Measurements from ENCODE around the gene CHST9. TPM values are rescaled to one million over a fixed set of nuclear protein-coding genes. Genes with fewer than 3 reads are reported as not detected.

Gene CHST9
- total RNA-seq, 1 experiment from 2014 or later: 0.07 TPM

DNA sequence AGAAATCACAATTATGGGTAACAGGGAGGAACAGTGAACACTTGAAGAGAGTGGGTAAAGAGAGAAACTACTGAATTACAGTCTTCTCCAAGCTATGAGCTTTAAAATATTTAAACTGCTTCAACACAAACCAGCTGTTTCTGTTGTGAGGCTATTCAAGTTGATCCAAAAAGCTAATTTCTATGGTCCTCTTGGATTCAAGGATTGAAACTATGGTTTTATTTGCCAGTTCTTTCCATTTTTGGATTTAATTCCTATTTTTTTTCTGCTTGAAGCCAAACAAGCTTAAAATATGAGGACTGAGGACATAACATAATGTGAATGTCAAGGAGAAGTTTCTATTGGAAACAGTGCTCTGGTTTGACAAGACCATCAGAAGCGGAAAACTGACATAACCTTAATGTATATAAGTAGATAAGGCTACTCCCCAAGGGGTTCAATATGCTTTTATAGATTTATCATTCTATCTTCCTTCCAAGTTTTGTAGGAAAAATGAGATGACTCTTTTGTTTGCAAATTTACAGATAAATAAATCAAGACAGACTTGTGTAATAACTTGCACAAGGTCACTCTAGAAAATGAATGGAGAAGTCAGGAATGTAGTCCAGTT lies 258.9 kb downstream of the CHST9 start:
- Histone ChIP-seq H3K27me3 (ENCODE audit: insufficient read depth, low read depth) (no peaks in the 10 kb centered on the region), H4K20me1 (ENCODE audit: insufficient read depth) (no peaks in the 10 kb centered on the region), H3K36me3 (ENCODE audit: low read depth) (no peaks in the 10 kb centered on the region), H3K79me2 (ENCODE audit: low read depth) (no peaks in the 10 kb centered on the region), H3K9me3 (ENCODE audit: insufficient read depth, low read depth) (no peaks in the 10 kb centered on the region), H3K27ac (no peak overlapping the region), H3K4me2 (no peak overlapping the region), H3K9me2 (ENCODE audit: insufficient read depth) (no peaks in the 10 kb centered on the region), H2AFZ (no peak overlapping the region), H3K4me1 (replicated peaks; ENCODE audit: insufficient read depth) (no peaks in the 10 kb centered on the region), H3K4me3 (no peak overlapping the region), H3F3A (ENCODE audit: insufficient read depth, low read depth) (no peaks in the 10 kb centered on the region)
- intact Hi-C loops (cut with micrococcal nuclease; ENCODE audit: unreplicated experiment): no loop called here
- no TSS peak for BruUV-seq (replicated peaks)
- ChIA-PET CTCF (no interaction called here), POLR2A (ENCODE audit: unreplicated experiment) (no interaction called here)
- no peak for DNase-seq
- TF ChIP-seq EZH2 (IDR thresholded peaks at IDR 0.05; ENCODE audit: low read depth): no peak
- TF ChIP-seq, protein P1, sequence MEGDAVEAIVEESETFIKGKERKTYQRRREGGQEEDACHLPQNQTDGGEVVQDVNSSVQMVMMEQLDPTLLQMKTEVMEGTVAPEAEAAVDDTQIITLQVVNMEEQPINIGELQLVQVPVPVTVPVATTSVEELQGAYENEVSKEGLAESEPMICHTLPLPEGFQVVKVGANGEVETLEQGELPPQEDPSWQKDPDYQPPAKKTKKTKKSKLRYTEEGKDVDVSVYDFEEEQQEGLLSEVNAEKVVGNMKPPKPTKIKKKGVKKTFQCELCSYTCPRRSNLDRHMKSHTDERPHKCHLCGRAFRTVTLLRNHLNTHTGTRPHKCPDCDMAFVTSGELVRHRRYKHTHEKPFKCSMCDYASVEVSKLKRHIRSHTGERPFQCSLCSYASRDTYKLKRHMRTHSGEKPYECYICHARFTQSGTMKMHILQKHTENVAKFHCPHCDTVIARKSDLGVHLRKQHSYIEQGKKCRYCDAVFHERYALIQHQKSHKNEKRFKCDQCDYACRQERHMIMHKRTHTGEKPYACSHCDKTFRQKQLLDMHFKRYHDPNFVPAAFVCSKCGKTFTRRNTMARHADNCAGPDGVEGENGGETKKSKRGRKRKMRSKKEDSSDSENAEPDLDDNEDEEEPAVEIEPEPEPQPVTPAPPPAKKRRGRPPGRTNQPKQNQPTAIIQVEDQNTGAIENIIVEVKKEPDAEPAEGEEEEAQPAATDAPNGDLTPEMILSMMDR (conservative IDR thresholded peaks at IDR 0.05): no peak

DNA sequence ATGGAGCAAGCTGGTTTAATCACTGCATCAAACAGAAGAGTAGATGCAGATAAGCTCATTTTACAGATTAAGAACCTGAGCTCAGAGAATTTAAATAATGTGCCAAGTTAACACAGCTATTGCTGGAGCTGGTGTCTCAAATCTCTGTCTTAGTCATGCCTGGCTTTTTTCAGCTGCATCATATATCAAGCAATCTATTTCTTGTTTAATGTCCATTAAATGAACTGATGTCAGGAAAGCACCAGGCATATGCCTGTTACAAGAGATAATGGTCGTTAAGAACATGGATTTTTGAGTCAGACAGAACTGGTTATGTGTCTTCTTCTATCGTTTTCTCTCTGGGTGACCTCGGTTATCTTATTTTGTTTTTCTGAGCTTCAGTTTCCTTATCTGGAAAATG lies 259.8 kb downstream of the CHST9 start:
- CTCF ChIA-PET: no interaction called here
- Histone ChIP-seq H2AFZ (no peak overlapping the region), H3K4me1 (replicated peaks; ENCODE audit: insufficient read depth) (no peaks in the 10 kb centered on the region), H3K27ac (no peak overlapping the region), H4K20me1 (ENCODE audit: insufficient read depth) (no peaks in the 10 kb centered on the region), H3K79me2 (ENCODE audit: low read depth) (no peaks in the 10 kb centered on the region), H3K4me3 (no peak overlapping the region), H3K36me3 (ENCODE audit: low read depth) (no peaks in the 10 kb centered on the region), H3K9me2 (ENCODE audit: insufficient read depth) (no peaks in the 10 kb centered on the region), H3F3A (ENCODE audit: insufficient read depth, low read depth) (no peaks in the 10 kb centered on the region), H3K27me3 (ENCODE audit: insufficient read depth, low read depth) (no peaks in the 10 kb centered on the region), H3K4me2 (no peak overlapping the region), H3K9me3 (ENCODE audit: insufficient read depth, low read depth) (no peaks in the 10 kb centered on the region)
- no TSS peak for BruUV-seq (replicated peaks)
- intact Hi-C loops (cut with micrococcal nuclease; ENCODE audit: unreplicated experiment): no loop called here
- POLR2A ChIA-PET (ENCODE audit: unreplicated experiment): no interaction called here
- no peak for DNase-seq
- no peak for TF ChIP-seq EZH2 (IDR thresholded peaks at IDR 0.05; ENCODE audit: low read depth)
- TF ChIP-seq, protein P1 (conservative IDR thresholded peaks at IDR 0.05): no peak

DNA sequence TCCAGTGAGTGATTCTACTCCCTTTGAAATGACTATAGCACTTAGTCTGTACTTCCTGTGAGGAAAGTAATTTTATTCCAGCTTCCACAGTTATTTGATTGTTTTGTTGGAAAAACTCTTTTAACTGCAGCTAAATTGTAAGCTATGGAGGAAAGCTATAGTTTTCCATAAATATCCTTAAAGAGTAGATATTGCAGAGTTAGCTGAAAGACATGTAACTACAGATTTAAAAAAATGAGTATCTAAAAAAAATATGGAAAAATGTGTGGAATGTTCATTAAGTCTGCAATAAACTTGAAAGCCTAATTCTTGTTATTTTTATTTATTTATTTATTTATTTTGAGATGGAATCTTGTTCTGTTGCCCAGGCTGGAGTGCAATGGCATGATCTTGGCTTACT lies 262.8 kb downstream of the CHST9 start:
- H3K9me2 ChIP-seq (ENCODE audit: insufficient read depth): no peaks in the 10 kb centered on the region
- H3F3A ChIP-seq (ENCODE audit: insufficient read depth, low read depth): no peaks in the 10 kb centered on the region
- no TSS peak for BruUV-seq (replicated peaks)
- DNase-seq: no peak
- H3K9me3 ChIP-seq (ENCODE audit: insufficient read depth, low read depth): no peaks in the 10 kb centered on the region
- H3K27me3 ChIP-seq (ENCODE audit: insufficient read depth, low read depth): no peaks in the 10 kb centered on the region
- POLR2A ChIA-PET (ENCODE audit: unreplicated experiment): no interaction called here
- TF ChIP-seq EZH2 (IDR thresholded peaks at IDR 0.05; ENCODE audit: low read depth): no peak
- TF ChIP-seq, protein P1 (conservative IDR thresholded peaks at IDR 0.05): no peak
- no peak overlapping the region for H3K27ac ChIP-seq
- H4K20me1 ChIP-seq (ENCODE audit: insufficient read depth): no peaks in the 10 kb centered on the region
- H3K4me3 ChIP-seq: no peak overlapping the region
- no peak overlapping the region for H2AFZ ChIP-seq
- no peaks in the 10 kb centered on the region for H3K79me2 ChIP-seq (ENCODE audit: low read depth)
- no peaks in the 10 kb centered on the region for H3K4me1 ChIP-seq (replicated peaks; ENCODE audit: insufficient read depth)
- H3K36me3 ChIP-seq (ENCODE audit: low read depth): no peaks in the 10 kb centered on the region
- CTCF ChIA-PET: no interaction called here
- intact Hi-C loops (cut with micrococcal nuclease; ENCODE audit: unreplicated experiment): no loop called here
- H3K4me2 ChIP-seq: no peak overlapping the region

Measured in PC-9 (cell line).